ENCODE results near the gene ATXN7L3.

The ATXN7L3 gene

GRCh38 chr17:44171931-44172455 lies 27.7 kb downstream of the ATXN7L3 start:
- no peak overlapping the region for H3K4me3 ChIP-seq (ENCODE audit: low read depth, low read length)
- no peak for DNase-seq (ENCODE audit: low read depth)
- no peak for TF ChIP-seq CTCF (IDR thresholded peaks at IDR 0.05; ENCODE audit: insufficient read depth, low read depth, low read length, missing control alignments)

- TF ChIP-seq CTCF (IDR thresholded peaks at IDR 0.05; ENCODE audit: insufficient read depth, low read depth, low read length, missing control alignments) = no peak
- no peak within 1 kb of the TSS for H3K4me3 ChIP-seq (ENCODE audit: low read depth, low read length)
- no peak for DNase-seq (ENCODE audit: low read depth)
These were observed 29.0 kb downstream of the ATXN7L3 start, which contains the start of gene ASB16 for GRCh38 chr17:44170499-44171201. TSS of gene ASB16 (plus strand) at chr17:44170704. CDS start at chr17:44170790, 86 bp downstream.

DNA sequence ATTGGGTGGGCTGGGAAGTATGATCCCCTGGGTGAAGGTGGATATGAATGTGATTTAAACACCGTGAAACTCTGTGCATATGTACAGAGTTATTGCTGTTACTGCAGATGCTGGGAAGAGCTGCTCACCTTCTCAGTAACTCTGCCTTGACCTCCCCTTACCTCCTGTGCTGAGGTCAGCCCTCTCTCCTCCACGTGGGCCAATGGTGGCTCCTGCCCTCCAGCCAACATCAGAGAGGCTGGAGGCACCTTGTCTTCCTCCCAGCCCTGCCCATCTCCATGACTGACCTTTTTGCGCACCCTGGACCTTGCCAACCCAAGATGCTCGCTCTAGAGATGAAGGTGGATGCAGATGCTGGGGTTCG lies 29.6 kb downstream of the ATXN7L3 start:
- no peak for TF ChIP-seq CTCF (IDR thresholded peaks at IDR 0.05; ENCODE audit: insufficient read depth, low read depth, low read length, missing control alignments)
- DNase-seq (ENCODE audit: low read depth) = no peak
- H3K4me3 ChIP-seq (ENCODE audit: low read depth, low read length) = no peak overlapping the region

DNA sequence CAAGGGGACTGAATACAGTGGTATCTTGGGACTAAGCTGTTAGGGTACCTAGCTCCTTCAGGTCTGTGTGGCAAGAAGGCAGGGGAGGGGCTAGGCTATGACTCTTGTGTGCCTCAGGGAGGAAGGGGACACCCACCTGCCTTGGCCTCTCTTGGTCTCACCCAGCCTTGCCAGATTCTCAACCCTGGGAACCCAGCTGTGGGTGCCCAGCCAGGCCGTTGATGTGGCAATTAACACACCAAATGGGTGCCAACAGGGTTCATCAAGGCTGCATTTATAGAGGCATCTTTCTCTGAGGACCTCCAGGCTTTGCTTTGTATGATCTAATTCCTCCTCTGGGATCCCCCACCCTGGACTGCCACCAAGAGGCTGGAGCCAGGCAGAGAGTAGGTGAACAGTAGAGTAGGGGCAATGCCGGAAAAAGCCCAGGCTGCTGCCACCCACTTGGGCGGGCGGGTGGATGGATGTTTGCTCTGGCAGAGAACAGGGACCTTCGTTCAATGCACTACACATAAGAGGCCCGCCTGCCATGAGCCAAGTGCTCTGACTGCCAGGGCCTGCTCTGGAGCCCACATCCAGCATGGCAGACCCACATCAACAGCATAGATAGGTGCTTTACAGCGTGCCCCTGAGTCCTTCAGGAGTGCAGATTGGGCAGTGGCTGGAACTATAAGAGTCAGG lies 32.4 kb downstream of the ATXN7L3 start:
- H3K4me3 ChIP-seq (ENCODE audit: low read depth, low read length) = no peak overlapping the region
- DNase-seq (ENCODE audit: low read depth) = no peak
- no peak for TF ChIP-seq CTCF (IDR thresholded peaks at IDR 0.05; ENCODE audit: insufficient read depth, low read depth, low read length, missing control alignments)

- DNase-seq (ENCODE audit: low read depth) = no peak
- TF ChIP-seq CTCF (IDR thresholded peaks at IDR 0.05; ENCODE audit: insufficient read depth, low read depth, low read length, missing control alignments) = no peak
- H3K4me3 ChIP-seq (ENCODE audit: low read depth, low read length) = no peak overlapping the region
These were observed 35.2 kb downstream of the ATXN7L3 start for GRCh38 chr17:44164476-44164875.

- H3K4me3 ChIP-seq (ENCODE audit: low read depth, low read length) = no peak overlapping the region
- DNase-seq (ENCODE audit: low read depth) = no peak
- no peak for TF ChIP-seq CTCF (IDR thresholded peaks at IDR 0.05; ENCODE audit: insufficient read depth, low read depth, low read length, missing control alignments)
These were observed 40.0 kb downstream of the ATXN7L3 start for GRCh38 chr17:44159519-44160210.
